H9 (cell line): ENCODE results near the gene CPNE5. TPM values are rescaled to one million over a fixed set of nuclear protein-coding genes. Genes with fewer than 3 reads are reported as not detected.

Experiments used
- DNase-seq: peaks from one replicate; pipeline ENCODE4 v3.0.0-alpha.2; 2017
- H2AFZ ChIP-seq: one replicate; pipeline ENCODE4 v1.6.1; 2013; ENCODE audit warnings: mild to moderate bottlenecking, low read length, control low read depth, moderate library complexity
- H2AK5ac ChIP-seq: 2 replicates; pipeline ENCODE4 v1.6.1; 2013; ENCODE audit warnings: low read length, control low read depth, mixed read lengths; ENCODE audit not compliant: insufficient read length
- H2BK120ac ChIP-seq: one replicate; pipeline ENCODE4 v1.6.1; 2013; ENCODE audit warnings: low read depth, mild to moderate bottlenecking, low read length, control low read depth, inconsistent platforms; ENCODE audit not compliant: poor library complexity, severe bottlenecking
- H2BK12ac ChIP-seq: 2 replicates; pipeline ENCODE4 v1.6.1; 2013; ENCODE audit warnings: low read length, control low read depth, mixed read lengths, low read depth; ENCODE audit not compliant: insufficient read length
- H2BK15ac ChIP-seq: 2 replicates; pipeline ENCODE4 v1.6.1; 2013; ENCODE audit warnings: low read depth, low read length, control low read depth
- H2BK20ac ChIP-seq: one replicate; pipeline ENCODE4 v1.6.1; 2013; ENCODE audit warnings: low read depth, mild to moderate bottlenecking, low read length, control low read depth, inconsistent platforms; ENCODE audit not compliant: poor library complexity, severe bottlenecking
- H2BK5ac ChIP-seq: 2 replicates; pipeline ENCODE4 v1.6.1; 2013; ENCODE audit warnings: low read length, control low read depth, mixed read lengths; ENCODE audit not compliant: insufficient read length
- H3K14ac ChIP-seq: 2 replicates; pipeline ENCODE4 v1.6.1; 2013; ENCODE audit warnings: low read length, control low read depth; ENCODE audit not compliant: insufficient read depth
- H3K18ac ChIP-seq: 2 replicates; pipeline ENCODE4 v1.6.1; 2013; ENCODE audit warnings: low read depth, mild to moderate bottlenecking, mixed read lengths, low read length, control low read depth; ENCODE audit not compliant: insufficient read length
- H3K23ac ChIP-seq: 2 replicates; pipeline ENCODE4 v1.6.1; 2013; ENCODE audit warnings: low read length, control low read depth, mixed read lengths, low read depth; ENCODE audit not compliant: insufficient read length
- H3K23me2 ChIP-seq: 2 replicates; pipeline ENCODE4 v1.6.1; 2013; ENCODE audit warnings: low read depth, mild to moderate bottlenecking, mixed read lengths, low read length, control low read depth; ENCODE audit not compliant: insufficient read length, poor library complexity, severe bottlenecking
- H3K27ac ChIP-seq: 2 replicates; pipeline ENCODE4 v1.5.1; 2013; ENCODE audit warnings: low read length, control low read depth, mixed read lengths, low read depth; ENCODE audit not compliant: insufficient read length
- H3K27me3 ChIP-seq: 2 replicates; pipeline ENCODE4 v1.6.1; 2013; ENCODE audit warnings: low read length, control low read depth, inconsistent platforms; ENCODE audit not compliant: insufficient read depth
- H3K4ac ChIP-seq: 2 replicates; pipeline ENCODE4 v1.6.1; 2013; ENCODE audit warnings: low read depth, mild to moderate bottlenecking, control low read depth, inconsistent platforms, low read length, moderate library complexity
- H3K4me1 ChIP-seq: 2 replicates; pipeline ENCODE4 v1.6.1; 2013; ENCODE audit warnings: low read length, control low read depth, inconsistent platforms; ENCODE audit not compliant: insufficient read depth
- H3K4me2 ChIP-seq: 2 replicates; pipeline ENCODE4 v1.6.1; 2013; ENCODE audit warnings: low read length, control low read depth, mixed read lengths; ENCODE audit not compliant: insufficient read length, insufficient read depth
- H3K56ac ChIP-seq: 2 replicates; pipeline ENCODE4 v1.6.1; 2013; ENCODE audit warnings: low read depth, mild to moderate bottlenecking, mixed read lengths, low read length, control low read depth; ENCODE audit not compliant: insufficient read length
- H3K79me1 ChIP-seq: 2 replicates; pipeline ENCODE4 v1.6.1; 2013; ENCODE audit warnings: low read depth, mild to moderate bottlenecking, moderate library complexity, low read length, control low read depth, inconsistent platforms; ENCODE audit not compliant: insufficient read depth, poor library complexity, severe bottlenecking
- H3K79me2 ChIP-seq: 2 replicates; pipeline ENCODE4 v1.6.1; 2013; ENCODE audit warnings: low read length, control low read depth, inconsistent platforms; ENCODE audit not compliant: insufficient read depth
- H3K9ac ChIP-seq: 2 replicates; pipeline ENCODE4 v1.6.1; 2013; ENCODE audit warnings: low read length, control low read depth, mixed read lengths; ENCODE audit not compliant: insufficient read length; ENCODE audit errors: extremely low read depth
- H3K9me3 ChIP-seq: one replicate; pipeline ENCODE4 v1.6.1; 2013; ENCODE audit warnings: low read depth, low read length, inconsistent platforms; ENCODE audit not compliant: control insufficient read depth
- H3T11ph ChIP-seq: one replicate; pipeline ENCODE4 v1.6.1; 2013; ENCODE audit warnings: mild to moderate bottlenecking, low read length, control low read depth, inconsistent platforms
- H4K20me1 ChIP-seq: one replicate; pipeline ENCODE4 v1.6.1; 2013; ENCODE audit not compliant: control insufficient read depth, insufficient read length, insufficient read depth
- H4K5ac ChIP-seq: 2 replicates; pipeline ENCODE4 v1.6.1; 2013; ENCODE audit warnings: low read depth, mild to moderate bottlenecking, mixed read lengths, low read length, control low read depth; ENCODE audit not compliant: insufficient read length
- H4K8ac ChIP-seq: replicated peaks from 2 replicates; pipeline ENCODE4 v1.6.1; 2013; ENCODE audit warnings: low read length, control low read depth, mixed read lengths, low read depth; ENCODE audit not compliant: insufficient read length
- H4K91ac ChIP-seq: 2 replicates; pipeline ENCODE4 v1.6.1; 2013; ENCODE audit warnings: low read depth, mild to moderate bottlenecking, moderate library complexity, mixed read lengths, low read length, control low read depth; ENCODE audit not compliant: insufficient read length
- H3K27ac Mint-ChIP-seq, 3 experiments: 2 replicates in 2 of 3; 3 replicates in 1 of 3; pipeline ENCODE4 v1.8.0; 2020 to 2021; ENCODE audit warnings: mixed read lengths in 3 of 3, mild to moderate bottlenecking in 1 of 3, moderate library complexity in 1 of 3
- H3K27me3 Mint-ChIP-seq: 2 replicates; pipeline ENCODE4 v1.8.0; 2021; ENCODE audit warnings: low read depth, mild to moderate bottlenecking, moderate library complexity, mixed read lengths
- H3K36me3 Mint-ChIP-seq, 3 experiments: 2 replicates in 2 of 3; 3 replicates in 1 of 3; pipeline ENCODE4 v1.8.0; 2020 to 2021; ENCODE audit warnings: low read depth in 3 of 3, mixed read lengths in 3 of 3; ENCODE audit not compliant: insufficient read depth in 1 of 3
- H3K4me1 Mint-ChIP-seq, 2 experiments: 2 replicates each; pipeline ENCODE4 v1.8.0; 2020; ENCODE audit warnings: mixed read lengths in 2 of 2
- H3K4me3 Mint-ChIP-seq, 2 experiments: 2 replicates in 1 of 2; 3 replicates in 1 of 2; pipeline ENCODE4 v1.8.0; 2020 to 2021; ENCODE audit warnings: mild to moderate bottlenecking in 2 of 2, mixed read lengths in 2 of 2, moderate library complexity in 1 of 2
- H3K9me3 Mint-ChIP-seq, 2 experiments: 2 replicates in 1 of 2; 3 replicates in 1 of 2; pipeline ENCODE4 v1.8.0; 2020; ENCODE audit warnings: mild to moderate bottlenecking in 2 of 2, mixed read lengths in 2 of 2, moderate library complexity in 1 of 2
- CTCF ChIP-seq: fragments of 200-600 bp; sonication (generic); conservative IDR thresholded peaks from 3 replicates; pipeline ENCODE4 v1.8.0; 2021; ENCODE audit warnings: antibody characterized with exemption, mild to moderate bottlenecking
- WGBS: extraction: QIAGEN DNeasy Blood & Tissue Kit; methylation state at CpG from one replicate; pipeline ENCODE4 v1.1.7; 2013; ENCODE audit warnings: missing lambda C conversion rate, low lambda C conversion rate, mixed read lengths; ENCODE audit not compliant: insufficient read length; ENCODE audit errors: extremely low coverage; 5-methylcytosine and 5-hydroxymethylcytosine counted together
- total RNA-seq: library from RNA; stranded (reverse); gene quantifications from 2 replicates; pipeline ENCODE4 v1.2.1, GENCODE V29; 2021

CPNE5 gene
- total RNA-seq, 1 experiment from 2014 or later: 0.52 TPM

GRCh38 chr6:36725581-36725980 lies 113.7 kb downstream of the CPNE5 start:
- no peak overlapping the region for H3K9ac ChIP-seq
- Mint-ChIP-seq H3K4me3 (no peak overlapping the region), H3K4me1 (peaks cover 0 to 2% of the 10 kb centered on the region in 2 experiments; a peak in 1 of 4 replicates), H3K27ac (peak overlapping the region in 1 of 3 experiments; percentile 64; a peak in 1 of 7 replicates), H3K27me3 (peaks cover 16% of the 10 kb centered on the region; the same call in 1 of the 2 replicates), H3K36me3 (no peaks in the 10 kb centered on the region; a peak in 1 of 7 replicates), H3K9me3 (no peaks in the 10 kb centered on the region)
- H3K79me2 ChIP-seq: no peaks in the 10 kb centered on the region
- H3K9me3 ChIP-seq: no peaks in the 10 kb centered on the region
- no peak overlapping the region for H2BK12ac ChIP-seq
- H2BK5ac ChIP-seq: no peak overlapping the region
- H2BK20ac ChIP-seq: no peak overlapping the region
- H2AK5ac ChIP-seq: no peak overlapping the region
- no peak overlapping the region for H2AFZ ChIP-seq
- H3K4me2 ChIP-seq: no peak overlapping the region
- no peak overlapping the region for H4K5ac ChIP-seq
- H3K18ac ChIP-seq: no peak overlapping the region
- no peaks in the 10 kb centered on the region for H3K27me3 ChIP-seq
- no peak overlapping the region for H3T11ph ChIP-seq
- no peaks in the 10 kb centered on the region for H3K23me2 ChIP-seq
- H4K8ac ChIP-seq: no peak overlapping the region
- no peak overlapping the region for H3K4ac ChIP-seq
- H3K79me1 ChIP-seq: no peaks in the 10 kb centered on the region
- no peak overlapping the region for H3K56ac ChIP-seq
- H3K4me1 ChIP-seq: no peaks in the 10 kb centered on the region
- no peaks in the 10 kb centered on the region for H4K20me1 ChIP-seq
- TF ChIP-seq CTCF: no peak
- no peak for DNase-seq
- H3K23ac ChIP-seq: no peak overlapping the region
- WGBS: no CpG with 5 or more reads among the region's 7 CpGs
- no peak overlapping the region for H4K91ac ChIP-seq
- no peak overlapping the region; the same call in 1 of the 2 replicates for H3K14ac ChIP-seq
- H3K27ac ChIP-seq: no peak overlapping the region
- no peak overlapping the region for H2BK120ac ChIP-seq
- no peak overlapping the region for H2BK15ac ChIP-seq
